Suprapubic skin (tissue), 4 donors: ENCODE measurements around the gene FCN2. TPM values are rescaled to one million over a fixed set of nuclear protein-coding genes. Genes with fewer than 3 reads are reported as not detected.

Source experiments
- DNase-seq, 2 donors: peaks; one replicate each; pipeline ENCODE4 v3.0.0-alpha.2; 2019; ENCODE audit warnings: low spot score in 2 of 2
- H3K27ac ChIP-seq: fragments of 200-600 bp; sonication (generic); one replicate; pipeline ENCODE4 v1.5.1; 2019
- H3K27me3 ChIP-seq: fragments of 200-600 bp; sonication (generic); one replicate; pipeline ENCODE4 v1.5.1; 2019
- H3K36me3 ChIP-seq: fragments of 200-600 bp; sonication (generic); one replicate; pipeline ENCODE4 v1.5.1; 2019
- H3K4me1 ChIP-seq: fragments of 200-600 bp; sonication (generic); one replicate; pipeline ENCODE4 v1.5.1; 2019
- H3K4me3 ChIP-seq: fragments of 200-600 bp; sonication (generic); one replicate; pipeline ENCODE4 v1.5.1; 2019; ENCODE audit warnings: mild to moderate bottlenecking
- H3K9me3 ChIP-seq: fragments of 200-600 bp; sonication (generic); one replicate; pipeline ENCODE4 v1.5.1; 2019
- CTCF ChIP-seq, 2 donors: fragments of 200-600 bp in 1 of 2; fragments of 450-650 bp in 1 of 2; sonication (generic) in 1 of 2; IDR thresholded peaks; one replicate each; pipeline ENCODE4 v1.5.1; 2016 to 2019; ENCODE audit warnings: antibody characterized with exemption in 2 of 2, mild to moderate bottlenecking in 1 of 2, moderate library complexity in 1 of 2
- EP300 ChIP-seq: sonication (generic); formaldehyde crosslinking; IDR thresholded peaks from one replicate; pipeline ENCODE4 v1.6.1; 2017; ENCODE audit warnings: antibody characterized with exemption
- POLR2A ChIP-seq, 2 donors: fragments of 450-650 bp; IDR thresholded peaks; one replicate each; pipeline ENCODE4 v1.6.1; 2017; ENCODE audit warnings: antibody characterized with exemption in 2 of 2, mild to moderate bottlenecking in 2 of 2, moderate library complexity in 2 of 2
- POLR2AphosphoS5 ChIP-seq, 3 donors: sonication (generic); formaldehyde crosslinking; IDR thresholded peaks; one replicate each; pipeline ENCODE4 v1.6.1; 2017; ENCODE audit warnings: antibody characterized with exemption in 3 of 3
- WGBS: methylation state at CpG from one replicate; pipeline ENCODE4 v1.1.5; 2018; 5-methylcytosine and 5-hydroxymethylcytosine counted together
- total RNA-seq, 4 donors: library from RNA; depleted of rRNA; stranded (reverse); fragments of >200 nt; gene quantifications; one replicate each; pipeline ENCODE4 v1.1.0, GENCODE V29; 2016

Gene FCN2
- total RNA-seq, 4 donors from 2014 or later: 1.4 TPM; not detected in 3

- Histone ChIP-seq H3K9me3 (peaks cover 5% of the 10 kb centered on the region), H3K4me1 (peaks cover 27% of the 10 kb centered on the region), H3K27ac (peak overlapping the region; percentile 22), H3K4me3 (no peak overlapping the region), H3K36me3 (no peaks in the 10 kb centered on the region), H3K27me3 (peaks cover 4% of the 10 kb centered on the region)
- no peak for DNase-seq
- WGBS: 25% methylated on average over 3 of the region's 3 CpGs
- TF ChIP-seq POLR2AphosphoS5 (IDR thresholded peaks at IDR 0.05) (no peak), EP300 (no peak), CTCF (IDR thresholded peaks at IDR 0.05) (no peak), POLR2A (IDR thresholded peaks at IDR 0.05) (no peak)
Measured at GRCh38 chr9:134895097-134895496, 14.5 kb downstream of the FCN2 start.

GRCh38 chr9:134895567-134895907, 14.9 kb downstream of the FCN2 start:
- Histone ChIP-seq H3K36me3 (no peaks in the 10 kb centered on the region), H3K4me3 (no peak overlapping the region), H3K9me3 (peaks cover 5% of the 10 kb centered on the region), H3K27ac (peak overlapping the region; percentile 22), H3K27me3 (peaks cover 4% of the 10 kb centered on the region), H3K4me1 (peaks cover 27% of the 10 kb centered on the region)
- no peak for DNase-seq
- TF ChIP-seq CTCF (IDR thresholded peaks at IDR 0.05) (no peak), EP300 (no peak), POLR2AphosphoS5 (IDR thresholded peaks at IDR 0.05) (no peak), POLR2A (IDR thresholded peaks at IDR 0.05) (no peak)
- WGBS: 33% methylated on average over 2 of the region's 2 CpGs

DNA sequence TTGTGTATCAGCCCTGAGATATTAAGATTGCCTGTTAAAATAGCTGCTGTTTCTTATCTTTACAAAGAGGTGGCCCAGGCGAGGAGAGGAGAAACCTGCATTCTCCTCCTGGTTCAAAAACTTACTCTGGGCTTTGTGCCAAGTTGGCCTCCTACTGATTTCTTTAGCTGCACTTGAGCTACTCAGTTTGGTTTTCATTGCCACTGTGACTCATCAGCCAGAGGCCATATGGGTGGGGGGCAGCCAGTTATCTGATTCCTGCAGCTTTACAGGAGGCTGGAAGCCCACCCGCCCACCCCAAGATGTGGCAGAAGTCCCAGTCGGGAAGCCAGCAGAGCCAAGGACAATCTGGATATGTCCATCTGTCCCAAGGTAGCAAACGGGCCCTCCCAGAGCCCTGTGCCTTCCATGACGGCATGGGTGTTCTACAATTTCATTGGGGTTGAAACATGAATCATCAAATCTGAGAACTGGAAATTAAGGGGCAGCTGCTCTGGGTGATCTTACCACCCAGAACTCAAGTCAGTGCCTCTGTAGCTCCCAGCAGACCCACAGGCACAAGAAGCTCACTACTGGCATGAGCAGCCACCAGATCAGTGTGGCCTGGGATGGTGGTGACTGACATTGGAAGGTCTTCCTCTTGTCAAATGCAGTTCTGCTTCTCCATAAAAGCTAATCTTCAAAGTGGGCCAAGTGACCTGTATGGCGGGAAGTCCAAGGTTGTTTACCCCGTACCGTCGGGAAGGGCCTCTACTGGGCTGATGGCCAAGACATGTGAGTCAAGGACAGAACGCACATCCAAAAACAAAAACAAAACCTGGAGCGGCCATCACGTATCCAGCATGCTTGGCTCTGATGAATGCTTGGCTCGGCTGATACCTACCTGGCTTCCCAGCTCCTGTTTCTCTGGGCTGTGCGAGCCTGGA, 15.6 kb downstream of the FCN2 start:
- no peak for DNase-seq
- 32% methylated on average over 12 of the region's 14 CpGs for WGBS
- Histone ChIP-seq H3K4me3 (no peak overlapping the region), H3K27me3 (peaks cover 4% of the 10 kb centered on the region), H3K9me3 (peaks cover 5% of the 10 kb centered on the region), H3K36me3 (no peaks in the 10 kb centered on the region), H3K4me1 (peaks cover 27% of the 10 kb centered on the region), H3K27ac (peak overlapping the region; percentile 22)
- no peak for TF ChIP-seq EP300
- TF ChIP-seq POLR2AphosphoS5 (IDR thresholded peaks at IDR 0.05): peak in 1 of 3 donors; percentile 0

DNA sequence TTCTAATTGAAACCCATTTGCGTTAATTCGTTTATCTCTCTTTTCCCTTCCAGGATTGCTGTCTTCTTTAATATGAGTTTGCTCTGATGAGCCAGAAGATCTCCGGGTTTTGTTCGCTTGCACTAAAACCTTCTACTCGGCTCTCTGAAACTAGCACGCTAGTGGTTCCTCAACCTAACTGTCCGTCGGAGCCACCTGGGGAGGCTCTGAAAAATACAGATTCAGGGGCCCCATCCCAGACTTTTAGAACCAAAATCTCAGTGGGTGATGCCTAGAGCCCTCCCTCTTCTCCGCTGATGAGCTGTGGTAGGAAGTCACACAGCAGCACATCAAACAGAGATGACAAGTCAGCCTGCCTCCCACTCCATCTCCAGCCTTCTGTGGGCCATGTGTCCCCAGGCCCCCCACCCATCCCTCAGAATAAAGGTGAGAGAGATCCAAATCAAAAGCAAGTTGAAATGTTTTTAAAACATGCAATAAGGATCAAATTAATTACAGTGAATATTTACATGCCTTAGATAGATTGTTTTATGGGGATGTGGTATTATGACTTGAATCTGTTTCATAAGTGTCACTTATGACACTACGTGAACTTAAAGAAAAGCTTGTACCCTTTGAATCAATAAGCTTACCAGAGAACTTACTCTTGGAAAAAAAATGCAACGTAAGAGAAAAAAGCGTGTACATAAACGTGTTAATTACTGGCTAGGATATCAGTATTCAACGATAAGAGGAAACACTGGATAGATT, 16.4 kb downstream of the FCN2 start:
- H3K4me3 ChIP-seq: no peak overlapping the region
- peaks cover 4% of the 10 kb centered on the region for H3K27me3 ChIP-seq
- WGBS: 59% methylated on average over 14 of the region's 14 CpGs
- TF ChIP-seq POLR2AphosphoS5 (IDR thresholded peaks at IDR 0.05) (no peak), POLR2A (IDR thresholded peaks at IDR 0.05) (no peak), EP300 (no peak), CTCF (IDR thresholded peaks at IDR 0.05) (no peak)
- H3K9me3 ChIP-seq: peaks cover 5% of the 10 kb centered on the region
- H3K36me3 ChIP-seq: no peaks in the 10 kb centered on the region
- DNase-seq: no peak
- peaks cover 27% of the 10 kb centered on the region for H3K4me1 ChIP-seq
- H3K27ac ChIP-seq: peak overlapping the region; percentile 22

DNA sequence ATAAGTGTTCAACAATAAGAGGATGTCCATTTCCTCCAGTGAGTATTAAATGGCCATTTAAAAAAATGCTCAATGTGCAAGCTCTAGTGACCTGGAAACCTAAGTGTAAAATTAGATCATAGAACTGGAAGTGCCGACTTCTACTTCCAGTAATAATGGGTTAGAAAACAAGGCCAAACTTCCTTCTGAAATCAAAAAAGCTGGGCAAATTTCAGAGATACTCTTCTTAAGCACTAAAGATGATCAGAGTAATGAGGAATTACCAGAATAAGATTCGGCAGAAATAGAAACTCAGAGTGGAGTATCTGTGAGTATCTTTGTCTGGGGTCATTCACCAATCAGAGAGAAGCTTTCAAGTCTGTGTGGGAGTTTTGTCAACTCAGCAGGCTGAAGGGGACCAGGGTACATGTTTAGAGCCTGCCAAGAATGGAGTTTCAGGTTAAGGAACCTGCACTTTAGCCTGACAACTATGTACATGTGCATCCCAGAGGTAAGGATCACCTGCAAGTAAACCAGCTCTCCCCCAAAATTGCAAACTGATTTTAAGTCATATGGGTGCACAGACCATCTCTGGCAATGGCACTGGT, 17.1 kb downstream of the FCN2 start:
- Histone ChIP-seq H3K27me3 (peaks cover 4% of the 10 kb centered on the region), H3K9me3 (peaks cover 5% of the 10 kb centered on the region), H3K27ac (no peak overlapping the region), H3K4me3 (no peak overlapping the region), H3K36me3 (no peaks in the 10 kb centered on the region), H3K4me1 (peaks cover 27% of the 10 kb centered on the region)
- TF ChIP-seq POLR2AphosphoS5 (IDR thresholded peaks at IDR 0.05): no peak
- TF ChIP-seq EP300: no peak
- TF ChIP-seq CTCF (IDR thresholded peaks at IDR 0.05): no peak
- no peak for TF ChIP-seq POLR2A (IDR thresholded peaks at IDR 0.05)
- WGBS: 75% methylated on average over 2 of the region's 2 CpGs
- no peak for DNase-seq
